ENCODE results near the gene PIH1D1.

DNA sequence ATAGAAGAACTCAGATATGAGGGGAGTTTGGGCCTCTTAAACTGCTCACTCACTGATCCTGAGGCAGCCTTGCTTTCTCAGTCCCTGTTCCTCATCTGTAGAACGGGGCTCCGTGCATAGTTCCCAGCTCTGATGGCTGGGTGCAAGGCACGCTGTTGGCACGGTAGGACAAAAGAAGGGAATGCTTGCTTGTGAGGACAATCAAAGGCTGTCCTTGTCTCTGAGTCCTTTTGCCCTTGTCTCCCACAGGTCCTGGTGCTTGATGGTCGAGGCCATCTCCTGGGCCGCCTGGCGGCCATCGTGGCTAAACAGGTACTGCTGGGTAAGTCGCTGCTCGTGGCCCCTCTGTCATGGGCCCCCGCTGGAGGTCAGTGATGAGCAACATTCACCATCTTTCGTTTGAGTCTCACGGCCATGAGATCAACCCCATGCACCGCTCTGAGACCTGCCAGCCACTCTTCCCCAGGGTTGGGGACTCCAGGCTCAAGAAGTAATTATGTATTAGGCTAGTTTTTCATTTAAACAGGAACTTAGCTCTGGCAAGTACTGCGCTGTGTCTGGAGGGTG lies 38.1 kb upstream of the PIH1D1 start:
- TF ChIP-seq EZH2 (IDR thresholded peaks at IDR 0.05; ENCODE audit: low read depth, low read length, severe bottlenecking) (no peak), POLR2A (IDR thresholded peaks at IDR 0.05; ENCODE audit: control extremely low read depth in 1 of 2, low read depth in 2 of 2, low read length in 2 of 2) (peak; percentile 73 to 74), KDM1A (IDR thresholded peaks at IDR 0.05; ENCODE audit: borderline replicate concordance, low read length) (no peak), EP300 (IDR thresholded peaks at IDR 0.05; ENCODE audit: borderline replicate concordance in 1 of 2, low read depth in 2 of 2, low read length in 2 of 2) (no peak), CREB1 (IDR thresholded peaks at IDR 0.05) (no peak)
- TF ChIP-seq, protein P1, sequence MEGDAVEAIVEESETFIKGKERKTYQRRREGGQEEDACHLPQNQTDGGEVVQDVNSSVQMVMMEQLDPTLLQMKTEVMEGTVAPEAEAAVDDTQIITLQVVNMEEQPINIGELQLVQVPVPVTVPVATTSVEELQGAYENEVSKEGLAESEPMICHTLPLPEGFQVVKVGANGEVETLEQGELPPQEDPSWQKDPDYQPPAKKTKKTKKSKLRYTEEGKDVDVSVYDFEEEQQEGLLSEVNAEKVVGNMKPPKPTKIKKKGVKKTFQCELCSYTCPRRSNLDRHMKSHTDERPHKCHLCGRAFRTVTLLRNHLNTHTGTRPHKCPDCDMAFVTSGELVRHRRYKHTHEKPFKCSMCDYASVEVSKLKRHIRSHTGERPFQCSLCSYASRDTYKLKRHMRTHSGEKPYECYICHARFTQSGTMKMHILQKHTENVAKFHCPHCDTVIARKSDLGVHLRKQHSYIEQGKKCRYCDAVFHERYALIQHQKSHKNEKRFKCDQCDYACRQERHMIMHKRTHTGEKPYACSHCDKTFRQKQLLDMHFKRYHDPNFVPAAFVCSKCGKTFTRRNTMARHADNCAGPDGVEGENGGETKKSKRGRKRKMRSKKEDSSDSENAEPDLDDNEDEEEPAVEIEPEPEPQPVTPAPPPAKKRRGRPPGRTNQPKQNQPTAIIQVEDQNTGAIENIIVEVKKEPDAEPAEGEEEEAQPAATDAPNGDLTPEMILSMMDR (IDR thresholded peaks at IDR 0.05; ENCODE audit: control extremely low read depth in 1 of 3, insufficient read depth in 1 of 3, low read depth in 1 of 3, low read length in 3 of 3) = no peak

All from H1 (cell line).